Kidney tubule cell (primary cell): ENCODE measurements around the gene STK4.

Experiments used
- DNase-seq: peaks from one replicate; pipeline ENCODE4 v3.0.0-alpha.2; 2018; ENCODE audit warnings: low spot score

STK4 gene

DNA sequence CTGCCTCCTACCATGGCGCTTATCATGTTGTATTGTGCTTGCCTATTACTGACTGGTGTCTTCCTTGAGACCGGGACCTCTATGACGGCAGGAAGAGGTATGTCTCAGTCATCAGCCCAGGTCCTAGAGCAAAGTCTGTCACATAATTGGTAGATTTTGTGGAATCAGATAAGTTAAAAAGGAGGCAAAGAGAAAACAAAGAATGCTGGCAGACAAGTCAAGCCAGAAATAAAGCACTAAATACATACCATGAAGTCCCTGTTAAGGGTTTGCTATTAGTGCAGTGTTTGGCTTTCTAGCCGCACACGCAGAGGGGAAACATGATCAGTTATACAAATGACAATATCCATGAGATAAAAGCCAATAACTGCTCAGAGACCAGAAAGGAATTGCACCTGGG is 12.1 kb upstream of the STK4 start:
- no peak for DNase-seq

DNA sequence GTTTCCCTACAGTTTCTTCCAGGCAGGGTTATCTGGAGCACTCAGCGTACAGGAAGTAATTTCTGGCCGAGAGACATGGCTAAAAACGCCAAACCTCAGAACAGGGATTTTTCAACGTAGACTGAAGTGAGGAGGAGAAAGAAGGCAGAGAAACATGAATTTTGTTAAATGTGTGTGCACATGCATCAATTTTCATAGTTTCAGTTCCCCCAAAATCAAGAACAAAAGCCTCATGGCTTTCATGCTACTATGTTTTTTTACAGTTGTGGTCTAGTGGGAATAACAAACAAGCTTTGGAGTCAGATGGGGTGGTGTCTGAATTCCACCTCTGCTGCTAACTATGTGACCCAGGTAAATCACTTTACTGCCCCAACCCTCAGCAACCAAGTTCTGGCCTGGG is 11.0 kb upstream of the STK4 start:
- DNase-seq: no peak

DNA sequence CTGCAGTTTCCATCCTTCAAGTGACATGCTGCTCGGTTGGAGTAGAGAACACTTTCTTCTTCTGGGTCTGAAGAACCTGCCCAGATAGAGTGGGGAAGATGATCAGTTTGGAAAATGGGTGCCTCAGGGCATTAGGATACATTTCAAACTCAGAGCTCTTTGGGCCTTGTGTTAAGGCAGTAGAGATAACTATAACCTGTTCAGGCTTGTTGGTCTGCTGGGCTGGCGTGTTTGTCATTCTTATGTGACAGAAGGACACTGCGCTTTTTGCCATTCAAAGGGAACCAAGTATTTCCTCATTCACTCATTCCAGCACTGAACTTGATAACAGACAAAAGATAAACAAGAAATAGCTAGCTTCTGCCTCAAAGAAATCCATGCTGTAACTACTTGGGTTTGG is 9.9 kb upstream of the STK4 start:
- DNase-seq: no peak

DNA sequence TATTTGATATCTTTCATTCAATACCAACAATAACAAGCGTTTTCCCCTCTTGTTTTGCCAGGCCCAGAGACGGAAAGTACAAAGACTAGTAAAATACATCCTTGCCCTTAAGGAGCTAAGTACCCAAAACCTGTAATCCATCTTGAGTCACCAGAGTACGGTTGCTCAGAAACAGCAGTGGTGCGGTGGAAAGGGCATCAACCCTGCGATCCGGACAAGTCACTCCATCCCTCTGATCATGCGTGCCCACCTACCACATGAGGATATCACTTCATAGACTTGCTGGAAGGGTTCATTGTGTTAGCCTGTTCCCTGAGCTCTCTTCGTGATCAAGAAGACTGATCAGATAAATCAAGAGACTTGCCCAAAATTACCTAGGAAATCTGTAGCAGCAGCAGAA is 8.0 kb upstream of the STK4 start:
- DNase-seq: no peak

DNA sequence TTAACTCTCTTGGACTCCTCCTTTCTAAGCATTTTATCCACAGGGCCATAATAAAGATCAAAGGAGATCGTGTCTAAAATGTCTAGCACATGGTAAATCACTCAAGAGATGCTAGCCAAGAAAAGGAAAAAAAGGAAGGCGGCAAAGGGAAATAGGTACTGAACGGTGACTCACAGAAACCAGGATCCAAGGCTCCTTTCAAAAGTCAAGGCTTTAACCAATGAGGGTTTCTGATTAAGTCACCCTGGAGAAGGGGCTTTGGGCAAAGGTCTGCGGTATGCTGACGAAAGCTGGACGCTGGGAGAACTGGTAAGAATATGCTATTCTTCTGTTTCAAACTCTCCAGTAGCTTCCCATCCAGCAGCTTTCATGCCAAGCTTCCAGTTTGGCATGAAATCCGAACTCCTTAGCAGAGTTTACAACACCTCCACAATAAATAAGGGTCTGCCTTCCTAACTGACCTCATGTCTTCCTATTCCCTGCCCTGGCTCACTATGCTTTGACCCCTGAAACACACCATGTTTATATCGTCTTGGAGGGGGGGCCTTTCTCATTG is 7.2 kb upstream of the STK4 start:
- peak; percentile 60 for DNase-seq

DNA sequence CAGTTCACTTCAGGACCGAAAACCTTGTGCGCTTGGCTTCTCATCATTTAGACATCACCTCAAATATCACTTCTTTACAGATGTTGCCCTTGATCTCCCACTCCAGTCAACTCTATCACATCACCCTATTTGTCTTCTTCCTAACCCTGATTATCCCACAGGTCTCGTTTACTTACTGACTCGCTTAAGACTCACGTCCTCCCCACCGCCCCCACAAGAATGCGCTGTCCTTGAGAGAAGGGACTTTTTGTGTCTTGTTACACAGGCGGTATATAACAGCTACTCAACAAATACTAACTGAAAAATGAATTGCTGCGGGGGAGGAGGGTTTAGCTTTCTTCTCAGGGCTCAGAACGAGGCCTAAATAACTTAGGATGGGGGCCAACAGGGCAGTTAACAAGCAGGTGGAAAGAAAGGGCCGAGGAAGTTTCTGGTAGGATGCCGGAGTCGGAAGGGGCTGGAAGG is 6.6 kb upstream of the STK4 start:
- peak; percentile 73 for DNase-seq

DNA sequence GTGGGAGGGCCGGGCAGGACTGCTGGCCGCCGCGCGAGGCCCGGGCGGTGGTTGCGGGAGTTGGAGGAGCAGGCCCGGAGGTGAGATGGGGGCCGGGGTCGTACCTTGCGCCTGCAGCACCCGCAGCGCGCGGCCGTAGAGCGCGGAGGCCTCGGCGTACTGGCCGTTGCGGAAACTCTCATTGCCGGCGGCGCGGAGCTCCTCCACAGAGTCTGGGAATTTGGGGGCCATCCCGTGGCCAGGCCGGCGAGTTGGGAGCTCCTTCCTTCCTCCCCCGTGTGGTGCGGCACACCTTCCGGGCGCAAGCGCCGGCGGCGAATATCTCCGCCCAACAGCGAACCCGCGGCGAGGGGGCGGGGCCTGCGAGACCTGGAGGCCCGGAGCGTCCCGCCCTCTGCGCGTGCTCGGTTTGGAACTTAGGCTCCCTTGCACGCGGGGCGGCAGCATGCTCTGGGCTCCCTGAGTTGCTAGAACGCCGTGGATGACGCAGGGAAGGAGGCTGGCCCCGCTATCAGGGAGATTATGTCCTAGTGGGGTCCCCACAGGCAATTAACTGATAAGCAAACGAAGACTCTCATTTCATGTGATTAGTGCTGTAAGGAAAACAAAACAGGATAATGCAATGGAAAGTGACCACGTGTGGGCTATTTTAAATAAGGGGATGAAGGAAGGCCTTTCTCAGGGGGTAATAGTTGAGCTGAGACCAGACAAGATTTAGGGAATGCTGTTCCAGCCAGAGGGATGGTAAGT is 6.0 kb upstream of the STK4 start, which contains the start of gene TOMM34:
Gene TOMM34, minus strand, starts transcription at position 295 of the 750 bp plus-strand sequence. Its CDS starts 64 bp downstream, at position 231.
- peak; percentile 94 for DNase-seq

- DNase-seq: no peak
Observed at GRCh38 chr20:44961011-44961869, 5.1 kb upstream of the STK4 start.

DNA sequence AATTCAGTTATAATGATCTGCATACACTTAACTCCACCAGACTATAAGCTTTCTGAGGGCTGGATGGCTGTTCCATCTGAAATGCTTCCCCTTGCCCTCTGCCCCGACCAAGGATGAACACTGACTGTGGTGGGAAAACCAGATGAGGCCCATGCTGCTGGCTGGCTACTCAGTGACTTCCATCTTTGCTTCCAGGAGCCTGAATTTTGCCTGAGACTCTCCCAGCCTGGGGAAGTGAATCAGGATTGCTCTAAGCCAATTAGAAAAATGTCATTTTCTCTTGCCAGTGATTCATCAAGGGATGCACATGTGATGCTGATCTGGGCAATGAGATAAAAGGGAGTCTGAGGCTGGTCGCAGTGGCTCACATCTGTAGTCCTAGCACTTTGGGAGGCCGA is 4.4 kb upstream of the STK4 start:
- DNase-seq: peak; percentile 61

DNA sequence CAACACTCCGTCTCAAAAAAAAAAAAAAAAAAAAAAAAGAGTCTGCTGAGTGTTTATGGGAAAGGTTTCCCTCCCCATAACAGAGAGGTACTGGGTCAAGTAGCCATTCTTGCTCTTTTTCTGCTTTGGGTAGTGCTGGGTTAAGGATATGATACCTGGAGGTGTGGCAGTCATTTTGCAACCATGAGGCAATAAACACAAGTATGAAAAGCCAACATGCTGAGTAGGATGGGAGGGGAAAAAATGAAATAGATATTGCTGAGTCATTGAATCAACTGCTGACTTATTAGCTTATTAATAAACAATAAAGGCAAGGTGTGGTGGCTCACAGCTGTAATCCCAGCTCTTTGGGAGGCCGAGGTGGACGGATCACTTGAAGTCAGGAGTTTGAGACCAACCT is 3.8 kb upstream of the STK4 start:
- no peak for DNase-seq

GRCh38 chr20:44963325-44964215 is 2.7 kb upstream of the STK4 start:
- DNase-seq: no peak

DNA sequence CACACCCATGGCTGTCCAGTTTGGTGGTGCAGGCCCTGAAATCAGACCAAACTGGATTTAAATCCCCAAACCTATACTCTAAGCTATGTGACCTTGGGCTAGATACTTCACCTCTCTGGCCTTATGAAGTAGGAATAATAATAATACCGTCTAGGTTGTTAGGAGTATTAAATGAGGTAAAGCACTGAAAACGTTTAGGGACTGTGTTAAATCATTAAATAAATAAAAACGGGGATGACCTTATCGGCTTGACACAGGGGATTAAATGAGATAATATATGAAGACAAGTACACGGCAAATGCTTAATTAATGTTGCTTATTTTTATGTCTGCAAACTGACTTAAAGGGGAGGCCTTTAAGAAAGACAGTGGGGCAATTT is 672 bp upstream of the STK4 start:
- no peak for DNase-seq

DNA sequence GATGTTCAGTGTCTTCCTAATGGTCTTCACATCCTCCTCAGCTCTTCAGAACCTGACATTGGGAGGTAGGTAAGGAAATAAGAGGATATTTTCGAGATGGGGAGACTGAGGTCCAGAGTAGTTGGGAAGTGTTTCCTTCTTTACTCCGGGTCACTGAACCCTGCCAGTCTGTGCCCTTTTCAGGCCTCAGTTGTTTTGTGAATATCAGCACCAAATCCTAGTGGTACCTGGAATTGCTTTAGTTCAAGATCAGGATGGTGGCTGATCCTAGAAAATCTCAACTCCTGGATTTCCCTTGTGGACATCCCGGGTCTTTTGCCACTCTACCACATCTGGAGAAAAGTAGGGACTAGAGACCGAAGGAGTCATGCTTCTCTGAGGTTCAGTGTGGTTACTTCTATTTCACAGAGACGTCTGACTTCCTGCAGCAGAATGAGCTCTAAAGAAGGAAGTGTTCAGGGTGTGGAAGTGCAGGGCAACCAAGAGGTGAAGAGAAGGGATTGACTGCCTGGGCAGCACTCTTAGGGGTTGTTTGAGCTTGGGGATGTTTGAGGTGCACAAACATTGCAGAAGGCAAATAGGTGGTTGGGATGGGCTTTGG is 995 bp downstream of the STK4 start:
- DNase-seq: peak; percentile 46

- DNase-seq: no peak
Observed at GRCh38 chr20:44969300-44969894, 3.1 kb downstream of the STK4 start.

- no peak for DNase-seq
Observed at GRCh38 chr20:44970243-44970757, 4.0 kb downstream of the STK4 start.

GRCh38 chr20:44973053-44973452 is 6.7 kb downstream of the STK4 start:
- DNase-seq: no peak

- DNase-seq: no peak
Observed at GRCh38 chr20:44976698-44977097, 10.4 kb downstream of the STK4 start.

DNA sequence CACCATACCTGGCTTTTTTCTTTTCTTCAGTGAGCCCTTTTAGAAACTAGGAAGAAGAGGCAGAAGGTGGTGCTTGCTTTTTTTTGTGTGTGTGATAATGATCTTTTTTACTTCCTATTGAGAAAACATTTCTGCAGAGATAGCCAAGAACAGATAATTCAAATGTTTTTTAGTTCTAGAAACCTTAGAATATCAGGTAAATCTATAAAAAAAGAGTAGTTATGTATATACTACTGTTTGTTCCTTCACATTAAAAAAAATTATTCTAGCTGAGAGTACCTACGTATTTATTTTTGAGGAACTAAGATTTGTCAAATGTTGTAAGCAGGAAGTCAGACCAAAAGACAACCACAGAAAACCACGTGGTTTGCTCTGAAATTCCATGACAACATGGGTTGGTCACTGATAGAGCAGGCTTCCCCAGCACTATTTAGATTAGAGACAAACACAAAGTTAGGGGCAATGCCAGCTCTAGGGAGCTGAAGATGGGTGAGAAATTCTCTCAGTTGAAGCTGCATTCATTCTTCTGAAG is 12.8 kb downstream of the STK4 start:
- peak; percentile 9 for DNase-seq

DNA sequence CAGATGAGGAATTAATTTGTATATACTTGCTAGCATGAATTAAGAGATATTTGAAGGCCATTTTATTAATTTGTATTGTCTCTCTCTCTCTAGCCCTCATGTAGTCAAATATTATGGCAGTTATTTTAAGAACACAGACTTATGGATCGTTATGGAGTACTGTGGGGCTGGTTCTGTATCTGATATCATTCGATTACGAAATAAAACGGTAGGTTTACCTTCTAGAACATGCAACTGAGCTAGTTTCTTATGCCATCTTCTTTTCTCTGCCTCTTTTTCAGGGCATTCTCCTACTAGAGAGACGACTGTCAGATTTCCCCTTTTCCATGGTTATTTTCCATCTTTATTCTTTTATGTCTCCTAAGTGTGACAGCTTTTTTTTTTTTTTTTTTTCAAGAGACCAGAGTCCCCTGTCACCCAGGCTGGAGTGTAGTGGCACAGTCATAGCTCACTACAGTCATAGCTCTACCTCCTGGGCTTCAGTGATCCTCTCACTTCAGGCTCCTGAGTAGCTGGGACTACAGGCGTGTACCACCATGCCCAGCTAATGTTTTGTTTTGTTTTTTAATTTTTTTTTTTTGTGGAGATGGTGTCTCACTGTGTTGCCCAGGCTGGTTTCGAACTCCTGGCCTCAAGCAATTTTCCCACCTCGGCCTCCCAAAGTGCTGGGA is 15.6 kb downstream of the STK4 start:
- no peak for DNase-seq

DNA sequence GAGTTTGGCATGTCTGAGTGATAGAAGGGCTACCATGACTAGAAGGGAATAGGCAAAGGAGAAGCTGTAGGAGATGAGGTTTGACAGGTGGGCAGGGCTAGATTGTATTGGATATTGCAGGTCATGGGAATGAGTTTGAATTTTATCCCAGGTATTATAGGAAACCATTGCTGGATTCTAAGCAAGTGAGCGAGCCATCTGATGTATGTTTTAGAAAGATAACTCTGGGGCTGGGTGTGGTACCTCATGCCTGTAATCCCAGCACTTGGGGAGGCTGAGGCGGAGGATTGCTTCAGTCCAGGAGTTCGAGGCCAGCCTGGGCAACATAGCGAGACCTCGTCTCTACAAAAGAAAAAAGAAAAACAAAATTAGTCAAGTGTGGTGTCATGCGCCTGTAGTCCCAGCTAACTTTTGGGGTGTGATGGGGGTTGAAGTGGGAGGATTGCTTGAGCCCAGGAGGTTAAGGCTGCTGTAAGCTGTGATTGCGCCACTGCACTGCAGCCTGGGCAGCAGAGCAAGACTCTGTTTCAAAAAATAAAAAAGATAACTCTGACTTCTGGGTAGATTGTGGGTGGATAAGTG is 16.9 kb downstream of the STK4 start:
- DNase-seq: no peak
